ENCODE data around the gene RACK1.

- TF ChIP-seq CTCF (IDR thresholded peaks at IDR 0.05; ENCODE audit: insufficient read depth, low read length, poor library complexity, severe bottlenecking) (no peak), EZH2phosphoT487 (conservative IDR thresholded peaks at IDR 0.05; ENCODE audit: low read length) (no peak)
Observed at GRCh38 chr5:181234455-181235306, 9.0 kb downstream of the RACK1 start.
